Umbilical cord (tissue), 2 donors: ENCODE measurements around the gene FCN3. TPM values are rescaled to one million over a fixed set of nuclear protein-coding genes. Genes with fewer than 3 reads are reported as not detected.
A peak's percentile ranks its signal among the peaks of the same experiment; 100 is the strongest.

Source experiments
- DNase-seq: peaks from one replicate; pipeline ENCODE4 v3.0.0-alpha.2; 2015; ENCODE audit warnings: low spot score
- total RNA-seq: library from RNA; depleted of rRNA; stranded (reverse); fragments of >200 nt; gene quantifications from one replicate; pipeline ENCODE4 v1.2.3, GENCODE V29; 2014; ENCODE audit warnings: low replicate concordance; ENCODE audit not compliant: insufficient read depth

Gene FCN3
- total RNA-seq, 1 donor from 2014 or later = 6.0 TPM

GRCh38 chr1:27380224-27380623 is 5.6 kb upstream of the FCN3 start:
- DNase-seq = no peak

DNA sequence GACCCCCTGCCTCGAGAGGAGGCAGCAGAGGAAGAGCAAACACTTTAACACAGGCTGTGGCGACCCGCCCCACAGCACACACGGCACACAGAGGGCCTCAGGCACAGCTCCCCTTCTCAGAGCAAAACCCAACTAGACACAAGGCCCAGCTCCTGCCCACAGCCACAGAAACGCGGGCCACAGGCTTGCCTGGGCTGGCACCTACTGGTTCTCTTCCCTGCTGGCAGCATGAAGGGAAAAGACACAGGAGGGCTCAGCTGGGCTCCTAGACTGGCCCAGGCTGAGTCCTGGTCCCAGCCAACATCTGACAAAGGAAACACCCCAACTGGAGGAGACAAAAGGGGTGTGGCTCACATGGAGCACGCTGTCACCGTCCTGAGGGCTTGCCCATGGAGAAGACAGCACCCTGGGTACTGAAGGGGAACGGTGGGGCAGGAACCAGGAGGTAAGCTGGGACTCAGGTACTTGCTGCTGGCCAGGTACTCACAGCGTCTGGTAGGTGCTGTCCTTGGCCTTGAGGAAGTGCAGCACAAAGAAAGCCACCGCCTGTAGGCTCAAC is 5.0 kb upstream of the FCN3 start:
- no peak for DNase-seq

DNA sequence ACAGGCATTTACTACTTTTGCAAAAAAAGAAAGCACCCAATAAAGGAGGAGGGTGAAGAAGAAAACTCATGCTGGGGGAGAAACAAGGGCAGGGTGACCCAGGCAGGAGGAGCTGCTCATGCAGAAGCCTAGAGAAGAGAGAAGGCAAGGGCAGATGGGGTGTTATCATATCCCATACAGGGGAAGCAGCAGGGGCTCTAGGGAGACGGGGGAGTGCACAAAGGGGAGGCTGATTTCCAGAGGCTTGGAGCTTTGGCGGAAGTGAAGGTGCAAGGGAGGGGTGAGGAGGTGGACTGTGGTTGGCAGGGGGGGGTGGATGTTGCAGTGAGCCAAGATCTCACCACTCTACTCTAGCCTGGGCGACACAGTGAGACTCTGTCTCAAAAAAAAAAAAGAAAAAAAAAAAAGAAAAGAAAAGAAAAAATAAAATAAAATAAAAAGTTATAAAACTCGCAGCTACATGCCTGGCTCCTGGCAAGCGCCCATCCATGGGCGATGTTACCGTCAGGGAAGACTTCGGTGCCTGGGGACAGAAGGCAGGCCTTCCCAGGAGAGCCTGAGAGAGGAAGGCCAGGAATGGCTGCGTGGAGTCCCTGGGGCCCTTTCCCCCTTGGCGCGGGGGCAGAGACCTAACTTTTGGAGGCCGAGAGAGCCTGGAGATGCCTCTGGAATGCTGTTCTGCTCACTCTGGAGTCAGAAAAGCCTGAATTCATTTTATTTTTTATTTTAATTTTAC is 3.3 kb upstream of the FCN3 start:
- no peak for DNase-seq

DNA sequence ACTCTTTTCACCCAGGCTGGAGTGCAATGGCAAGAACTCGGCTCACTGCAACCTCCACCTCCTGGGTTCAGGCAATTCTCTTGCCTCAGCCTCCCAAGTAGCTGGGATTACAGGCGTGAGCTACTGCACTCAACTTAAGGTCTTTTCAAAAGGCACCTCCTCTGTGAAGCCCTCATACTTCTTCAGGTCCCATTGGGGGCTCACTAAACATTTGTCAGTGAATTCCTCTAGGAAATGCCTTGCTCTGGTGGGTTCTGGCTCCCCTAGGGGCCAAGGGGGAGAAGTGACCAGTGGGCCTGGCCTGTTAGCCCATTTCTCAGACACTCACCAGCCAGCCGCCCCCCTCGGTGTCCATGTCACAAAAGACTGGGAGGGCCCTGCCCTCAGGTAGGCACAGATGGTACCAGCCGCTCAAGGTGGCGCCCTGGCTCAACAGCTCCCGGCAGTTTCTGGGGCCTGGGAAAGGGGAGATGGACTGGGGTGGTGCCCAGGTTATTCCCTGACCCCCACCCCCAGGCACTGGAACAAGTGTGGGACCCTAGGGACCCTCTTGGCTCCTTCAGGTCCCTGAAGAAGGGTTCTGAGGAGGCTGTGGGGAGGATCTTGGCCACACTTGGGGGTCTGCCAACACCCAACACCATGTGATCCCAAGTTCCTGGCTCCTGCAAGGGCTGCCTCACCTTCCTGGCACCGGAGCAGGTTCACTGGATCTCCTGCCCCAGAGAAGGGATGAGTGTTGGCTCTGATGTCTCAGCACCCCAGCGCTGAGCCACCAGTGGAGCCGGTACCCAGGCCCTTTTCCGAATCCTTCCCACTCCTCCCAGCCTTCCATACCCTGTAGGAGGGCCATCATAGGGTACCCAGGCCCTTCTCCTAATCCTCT is 1.6 kb downstream of the FCN3 start:
- DNase-seq = no peak

- no peak for DNase-seq
Measured at GRCh38 chr1:27372022-27372807, 2.4 kb downstream of the FCN3 start.

DNA sequence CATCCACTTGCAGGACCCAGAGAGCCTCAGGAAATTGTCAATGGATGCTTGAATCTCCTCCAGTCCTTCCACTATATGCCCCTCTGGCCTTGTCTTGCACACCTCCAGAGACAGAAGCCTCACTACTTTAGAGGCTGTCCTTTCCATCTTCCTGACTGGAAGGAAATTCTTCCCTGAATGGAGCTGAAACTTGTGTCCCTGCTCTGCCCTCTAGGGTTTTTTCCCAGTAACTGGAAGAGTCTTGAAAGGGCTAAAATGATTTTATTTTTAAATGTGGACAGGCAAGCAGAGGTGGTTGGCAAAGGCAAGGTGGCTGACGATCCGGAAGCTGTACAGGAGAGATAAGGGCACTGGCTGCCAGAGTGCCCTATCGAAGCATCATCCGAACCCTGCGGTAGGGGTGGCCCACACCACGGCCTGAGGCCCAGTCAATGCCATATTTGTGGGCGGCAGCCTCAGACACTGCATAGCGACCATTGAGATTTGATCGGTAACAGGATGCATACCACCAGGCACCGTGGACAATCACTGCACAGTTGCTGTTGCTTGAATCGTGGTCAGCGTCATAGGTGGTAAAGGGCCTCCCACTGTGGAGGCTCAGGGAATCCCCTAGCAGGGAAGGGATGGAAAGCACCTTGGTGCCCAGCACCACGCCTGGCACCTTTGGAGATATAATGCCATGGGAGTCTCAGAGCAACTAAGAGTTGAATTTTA is 5.6 kb downstream of the FCN3 start:
- DNase-seq = no peak

GRCh38 chr1:27367160-27367650 is 7.4 kb downstream of the FCN3 start:
- DNase-seq = no peak

DNA sequence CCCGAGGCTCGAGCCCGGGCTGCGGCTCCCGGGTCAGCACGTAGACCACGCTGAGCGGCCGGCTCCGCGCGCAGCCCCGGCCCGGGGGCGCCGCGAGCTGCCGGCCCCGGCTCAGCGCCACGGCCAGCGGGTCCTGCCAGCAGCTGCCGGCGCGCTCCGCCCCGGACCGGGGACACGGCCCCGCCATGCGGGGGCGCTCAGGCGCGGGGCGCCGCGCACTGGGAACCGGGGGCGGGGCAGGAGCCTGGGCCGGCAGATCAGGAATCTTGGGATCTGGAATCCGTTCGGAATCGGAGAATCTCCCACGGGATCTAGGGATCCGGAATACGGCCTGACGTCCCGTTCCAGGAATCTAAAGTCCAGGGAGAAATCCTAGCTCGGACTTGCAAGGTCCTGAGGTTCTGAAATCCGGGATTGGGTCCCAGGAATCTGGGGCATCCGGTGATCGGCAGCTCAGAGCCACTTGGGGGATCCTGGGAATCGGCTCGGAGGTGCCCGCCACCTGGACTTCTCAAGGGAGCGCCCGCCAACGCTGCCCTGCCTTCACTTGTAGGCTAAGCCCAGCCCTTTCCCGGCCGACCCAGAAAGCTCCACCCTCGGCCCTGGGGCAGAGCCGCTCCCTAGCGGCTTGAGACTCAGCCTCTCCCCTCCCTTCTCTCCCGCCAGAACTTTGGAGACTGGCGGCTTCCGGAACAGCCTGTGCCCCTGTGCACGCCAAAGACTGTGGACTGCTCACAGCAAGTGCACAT is 8.0 kb downstream of the FCN3 start, which contains the start of gene MAP3K6:
MAP3K6 (minus strand) TSS at position 551 of the 749 bp plus-strand sequence; CDS start at position 187, 364 bp downstream.
- DNase-seq = peak; percentile 95

- DNase-seq = peak; percentile 93
Measured at GRCh38 chr1:27366113-27366410, 8.6 kb downstream of the FCN3 start.

DNA sequence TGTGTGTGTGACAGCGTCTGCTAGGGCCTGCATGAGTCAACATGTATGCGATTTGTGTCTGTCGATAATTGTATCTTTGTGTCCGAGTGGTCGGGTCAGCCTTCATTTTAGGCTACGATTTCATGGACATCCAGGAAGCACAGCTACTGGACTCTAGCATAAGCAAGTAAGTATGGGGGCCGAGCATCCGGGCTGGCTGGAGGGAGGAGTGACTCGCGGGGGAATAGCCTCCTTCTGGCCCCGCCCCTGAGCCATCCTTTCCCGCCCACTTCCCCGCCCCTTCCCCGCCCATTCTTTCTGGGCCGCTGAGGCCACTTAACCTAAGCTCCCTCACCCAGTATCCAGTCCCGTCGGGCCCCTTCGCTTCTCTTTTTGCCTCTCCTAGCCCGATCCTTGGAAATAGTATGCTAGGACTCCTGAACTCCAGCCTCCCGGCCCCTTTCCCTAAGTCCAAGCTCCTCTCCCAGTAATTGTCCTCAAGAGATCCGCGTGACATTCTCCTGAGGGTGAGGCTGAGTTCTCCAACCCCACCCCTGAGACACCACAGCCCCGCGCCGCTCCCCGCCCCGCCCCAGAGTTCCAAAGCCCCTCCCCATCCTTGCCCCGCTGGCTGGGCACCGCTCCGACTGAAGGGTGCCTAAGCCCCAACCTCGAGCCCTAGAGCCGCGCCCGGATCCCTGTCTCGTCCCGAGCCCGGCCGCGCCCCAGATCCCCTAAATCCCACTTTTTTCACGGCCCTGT is 9.1 kb downstream of the FCN3 start:
- peak; percentile 96 for DNase-seq

- DNase-seq = no peak
Measured at GRCh38 chr1:27364696-27365371, 9.8 kb downstream of the FCN3 start.

GRCh38 chr1:27363766-27364695 is 10.6 kb downstream of the FCN3 start:
- no peak for DNase-seq

GRCh38 chr1:27361553-27361952 is 13.1 kb downstream of the FCN3 start:
- no peak for DNase-seq

- no peak for DNase-seq
Measured at GRCh38 chr1:27361044-27361402, 13.6 kb downstream of the FCN3 start.

- DNase-seq = no peak
Measured at GRCh38 chr1:27360159-27361043, 14.2 kb downstream of the FCN3 start.

DNA sequence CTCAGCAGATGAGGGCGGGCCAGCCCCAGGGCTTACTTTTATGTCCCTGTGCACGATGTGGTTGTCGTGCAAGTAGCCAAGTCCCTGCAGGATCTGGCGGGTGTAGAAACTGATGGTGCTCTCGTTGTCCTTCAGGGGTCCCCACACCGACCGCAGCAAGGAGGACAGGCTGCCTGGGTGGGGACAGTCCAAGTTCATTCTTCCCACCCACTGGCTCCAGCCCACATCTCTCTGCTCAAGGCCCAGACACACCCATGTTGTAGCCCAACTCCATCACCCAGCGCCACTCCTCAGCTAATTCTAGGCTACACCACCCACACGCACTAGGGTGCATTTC is 14.8 kb downstream of the FCN3 start:
- DNase-seq = no peak

- no peak for DNase-seq
Measured at GRCh38 chr1:27358928-27359313, 15.7 kb downstream of the FCN3 start.
